Heart left ventricle (tissue), 13 donors: Measurements from ENCODE around the gene NINL.
"Not testable (repeated sequence)": the region's sequence is repeated elsewhere in the genome, so short reads cannot be mapped to it uniquely, and the experiment has no call there.

Experiments
- POLR2A ChIP-seq, 2 donors: fragments of 450-650 bp; IDR thresholded peaks; one replicate each; pipeline ENCODE4 v1.6.1; 2017; ENCODE audit warnings: antibody characterized with exemption in 2 of 2, mild to moderate bottlenecking in 2 of 2, moderate library complexity in 2 of 2
- TF ChIP-seq, protein P1 (sequence below), 12 donors: fragments of 200-600 bp; sonication (generic) in 4 of 12; IDR thresholded peaks; one replicate each; pipeline versions ENCODE4 v1.5.0 to v1.8.0; 2018 to 2022; ENCODE audit warnings: antibody characterized with exemption in 12 of 12, mild to moderate bottlenecking in 5 of 12
- donor health status: ischemic (EF 13 %, LVEDD 7.1; RV severe dilation, severe dysfunction).
- donor health status: DM: no; HTN: yes; CAD: no.
- donor health status: DM: no; HTN: no; CAD: no.
- donor health status: ischemic (EF 25% LVEDD 6.9; RV normal size, moderate dysfunction).
- donor health status: ischemic (EF 25% LVEDD 5.7; RV mildly dilated, moderate dysfunction).
- donor health status: ischemic (EF 35%, LVEDD 5.7; RV mildly dilated, moderate dysfunction).
- donor health status: nonischemic (EF 11% LVEDD 7.7; RV severe dilation, severe dysfunction).
- donor health status: DM: yes; HTN: yes; CAD: no.
- donor health status: PGD.
- donor health status: ischemic (EF 29% LVEDD 5.4; RV normal size, mild dysfunction).
- donor health status: nonischemic (EF 23%, LVEDD 6.1; RV moderate dilation, normal function).

DNA sequence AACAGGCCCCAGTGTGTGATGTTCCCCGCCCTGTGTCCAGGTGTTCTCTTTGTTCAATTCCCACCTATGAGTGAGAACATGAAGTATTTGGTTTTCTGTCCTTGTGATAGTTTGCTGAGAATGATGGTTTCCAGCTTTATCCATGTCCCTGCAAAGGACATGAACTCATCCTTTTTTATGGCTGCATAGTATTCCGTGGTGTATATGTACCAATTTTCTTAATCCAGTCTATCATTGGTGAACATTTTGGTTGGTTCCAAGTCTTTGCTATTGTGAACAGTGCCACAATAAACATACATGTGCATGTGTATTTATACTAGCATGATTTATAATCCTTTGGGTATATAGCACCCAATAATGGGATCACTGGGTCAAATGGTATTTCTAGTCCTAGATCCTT lies 45.3 kb upstream of the NINL start:
- TF ChIP-seq, protein P1, sequence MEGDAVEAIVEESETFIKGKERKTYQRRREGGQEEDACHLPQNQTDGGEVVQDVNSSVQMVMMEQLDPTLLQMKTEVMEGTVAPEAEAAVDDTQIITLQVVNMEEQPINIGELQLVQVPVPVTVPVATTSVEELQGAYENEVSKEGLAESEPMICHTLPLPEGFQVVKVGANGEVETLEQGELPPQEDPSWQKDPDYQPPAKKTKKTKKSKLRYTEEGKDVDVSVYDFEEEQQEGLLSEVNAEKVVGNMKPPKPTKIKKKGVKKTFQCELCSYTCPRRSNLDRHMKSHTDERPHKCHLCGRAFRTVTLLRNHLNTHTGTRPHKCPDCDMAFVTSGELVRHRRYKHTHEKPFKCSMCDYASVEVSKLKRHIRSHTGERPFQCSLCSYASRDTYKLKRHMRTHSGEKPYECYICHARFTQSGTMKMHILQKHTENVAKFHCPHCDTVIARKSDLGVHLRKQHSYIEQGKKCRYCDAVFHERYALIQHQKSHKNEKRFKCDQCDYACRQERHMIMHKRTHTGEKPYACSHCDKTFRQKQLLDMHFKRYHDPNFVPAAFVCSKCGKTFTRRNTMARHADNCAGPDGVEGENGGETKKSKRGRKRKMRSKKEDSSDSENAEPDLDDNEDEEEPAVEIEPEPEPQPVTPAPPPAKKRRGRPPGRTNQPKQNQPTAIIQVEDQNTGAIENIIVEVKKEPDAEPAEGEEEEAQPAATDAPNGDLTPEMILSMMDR (IDR thresholded peaks at IDR 0.05): not testable (repeated sequence)
- TF ChIP-seq POLR2A (IDR thresholded peaks at IDR 0.05): not testable (repeated sequence)
